Neural progenitor cell (in vitro differentiated cells): ENCODE data around the gene EI24.

ENCODE experiments used
- CTCF ChIP-seq: fragments of 200-600 bp; sonication (generic); IDR thresholded peaks from 2 replicates; pipeline ENCODE4 v1.5.1; 2017; ENCODE audit warnings: antibody characterized with exemption, mild to moderate bottlenecking
- EZH2 ChIP-seq: fragments of 200-600 bp; sonication (generic); IDR thresholded peaks from 2 replicates; pipeline ENCODE4 v1.6.1; 2017; ENCODE audit warnings: antibody characterized with exemption, mild to moderate bottlenecking, moderate library complexity
- EZH2phosphoT487 ChIP-seq: fragments of 200-600 bp; sonication (generic); IDR thresholded peaks from 2 replicates; pipeline ENCODE4 v1.6.1; 2017; ENCODE audit warnings: antibody characterized with exemption

DNA sequence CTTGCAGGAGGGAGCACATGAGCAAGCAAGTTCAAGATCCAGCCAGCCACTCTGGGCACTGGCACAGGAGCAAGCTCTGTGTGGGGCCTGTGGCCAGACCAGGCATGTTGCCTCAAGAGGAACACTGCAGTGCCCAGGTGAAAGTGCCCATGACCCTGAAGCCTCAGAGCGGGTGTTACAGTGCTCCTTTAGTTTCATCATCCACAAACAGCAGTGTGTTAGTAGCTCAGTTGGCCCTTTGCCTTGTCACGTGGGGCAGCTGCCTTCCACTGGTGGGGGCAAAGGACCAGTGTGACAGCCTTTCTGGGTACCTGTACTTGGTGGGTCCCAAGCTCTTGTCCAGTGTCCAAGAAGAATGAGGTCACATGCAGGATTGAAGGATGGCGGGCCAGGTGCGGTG is 3.0 kb upstream of the EI24 start:
- TF ChIP-seq EZH2phosphoT487 (no peak), CTCF (no peak), EZH2 (no peak)
